RWPE1 (cell line): ENCODE measurements around the gene FGF10.

Source experiments
- CTCF ChIA-PET: fragments of 350-600 bp; sonication (Branson Sonifier 250); formaldehyde crosslinking; extraction: SDS; loops from one replicate; lab custom pipeline; 2021; lab: Yijun Ruan, JAX
- POLR2A ChIA-PET: fragments of 400-600 bp; formaldehyde crosslinking; extraction: SDS; loops from one replicate; lab custom pipeline; 2020; ENCODE audit warnings: antibody characterized with exemption; ENCODE audit not compliant: low non-redundant PET; lab: Yijun Ruan, JAX
- DNase-seq: peaks from one replicate; pipeline ENCODE4 v3.0.0; 2012; ENCODE audit warnings: low spot score
- H3K27ac ChIP-seq: fragments of 450-650 bp; 2 replicates; pipeline ENCODE4 v1.5.1; 2017
- CTCF ChIP-seq: fragments of 450-650 bp; conservative IDR thresholded peaks from 2 replicates; pipeline ENCODE4 v1.5.1; 2017; ENCODE audit warnings: low read depth, mild to moderate bottlenecking

FGF10 gene

GRCh38 chr5:44266882-44267576, 122.2 kb downstream of the FGF10 start:
- POLR2A ChIA-PET, result no interaction called here
- no peak for DNase-seq
- H3K27ac ChIP-seq, result no peak overlapping the region
- no peak for TF ChIP-seq CTCF
- CTCF ChIA-PET, result no interaction called here

GRCh38 chr5:44265713-44266112, 123.5 kb downstream of the FGF10 start:
- H3K27ac ChIP-seq, result no peak overlapping the region
- no peak for TF ChIP-seq CTCF
- ChIA-PET CTCF (no interaction called here), POLR2A (no interaction called here)
- no peak for DNase-seq

- H3K27ac ChIP-seq, result no peak overlapping the region
- no peak for DNase-seq
- POLR2A ChIA-PET, result no interaction called here
- CTCF ChIA-PET, result no interaction called here
- TF ChIP-seq CTCF, result no peak
These were observed 128.4 kb downstream of the FGF10 start for GRCh38 chr5:44260793-44261192.

DNA sequence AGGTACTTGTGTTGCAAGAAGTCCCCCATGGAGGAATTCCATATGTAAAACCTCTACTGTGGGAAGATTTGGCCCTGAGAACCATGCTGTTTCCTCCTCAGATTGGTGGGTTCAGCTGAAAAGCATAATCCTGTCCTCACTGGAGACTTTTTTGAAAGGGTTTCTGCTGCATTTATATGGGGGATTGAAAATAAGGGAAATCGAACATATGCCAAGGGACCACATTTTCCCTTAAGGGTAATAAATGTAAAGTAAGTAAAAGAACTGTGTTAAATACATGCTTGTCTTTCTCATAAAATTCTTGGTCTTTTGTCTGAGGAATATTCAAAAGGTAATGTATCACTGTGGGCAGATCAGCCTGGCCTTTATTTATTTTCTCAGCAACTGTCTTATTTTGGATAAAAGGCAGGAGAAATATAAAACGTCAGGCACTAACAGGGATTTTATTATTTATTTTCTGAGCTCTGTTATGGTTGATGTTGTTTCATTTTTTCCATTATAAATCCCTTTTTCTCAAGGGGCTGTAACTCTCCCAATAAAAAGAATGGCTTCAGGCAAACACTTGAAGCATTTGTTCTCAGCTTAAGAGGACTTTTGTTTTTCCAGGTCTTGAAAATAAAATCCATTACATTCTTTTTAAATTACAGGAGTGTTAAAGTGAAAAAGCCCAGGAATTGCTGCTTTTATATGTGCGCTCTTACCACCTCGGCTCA, 131.4 kb downstream of the FGF10 start:
- TF ChIP-seq CTCF, result no peak
- H3K27ac ChIP-seq, result no peak overlapping the region
- CTCF ChIA-PET, result no interaction called here
- DNase-seq, result no peak
- POLR2A ChIA-PET, result no interaction called here

GRCh38 chr5:44257221-44257620, 132.0 kb downstream of the FGF10 start:
- H3K27ac ChIP-seq, result no peak overlapping the region
- no peak for TF ChIP-seq CTCF
- CTCF ChIA-PET, result interaction anchor here (0.6 kb wide), 1 partner anchor 563 kb away, joined by 3 read pairs; no protein-coding TSS in a partner anchor
- POLR2A ChIA-PET, result no interaction called here
- no peak for DNase-seq
